ENCODE results near the gene RWDD3. TPM values are rescaled to one million over a fixed set of nuclear protein-coding genes. Genes with fewer than 3 reads are reported as not detected.

Gene RWDD3
- total RNA-seq, 4 donors from 2014 or later: 8.7 to 10.1 (median 9.5) TPM

DNA sequence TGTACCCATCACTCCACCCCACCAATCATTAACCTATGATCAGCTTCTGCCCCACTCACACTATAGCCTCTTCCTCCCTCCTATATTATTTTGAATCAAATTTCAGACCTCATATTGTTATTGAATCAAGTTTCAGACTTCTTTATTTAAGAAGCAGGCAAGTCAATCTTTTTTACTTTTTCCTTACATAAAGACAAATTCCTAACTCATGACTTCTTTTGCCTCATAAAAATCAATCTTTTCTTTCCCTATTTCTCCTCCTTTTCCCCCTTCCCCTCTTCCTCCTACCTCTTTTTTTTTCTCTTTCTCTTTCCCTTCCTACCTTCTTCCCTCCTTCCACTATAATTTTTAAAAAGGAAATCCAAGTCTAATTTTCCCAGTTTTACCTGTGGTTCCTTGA, 4.3 kb upstream of the RWDD3 start:
- Histone ChIP-seq H3K27me3 (no peaks in the 10 kb centered on the region), H3K9me3 (no peaks in the 10 kb centered on the region), H3K4me3 (no peak overlapping the region), H3K27ac (no peak overlapping the region), H3K4me1 (peaks cover 0 to 26% (median 2%) of the 10 kb centered on the region in 3 donors), H3K36me3 (no peaks in the 10 kb centered on the region)
- TF ChIP-seq EP300 (IDR thresholded peaks at IDR 0.05) (no peak), CTCF (IDR thresholded peaks at IDR 0.05) (no peak), POLR2A (IDR thresholded peaks at IDR 0.05) (no peak), POLR2AphosphoS5 (IDR thresholded peaks at IDR 0.05) (no peak)
- ATAC-seq: no peak

DNA sequence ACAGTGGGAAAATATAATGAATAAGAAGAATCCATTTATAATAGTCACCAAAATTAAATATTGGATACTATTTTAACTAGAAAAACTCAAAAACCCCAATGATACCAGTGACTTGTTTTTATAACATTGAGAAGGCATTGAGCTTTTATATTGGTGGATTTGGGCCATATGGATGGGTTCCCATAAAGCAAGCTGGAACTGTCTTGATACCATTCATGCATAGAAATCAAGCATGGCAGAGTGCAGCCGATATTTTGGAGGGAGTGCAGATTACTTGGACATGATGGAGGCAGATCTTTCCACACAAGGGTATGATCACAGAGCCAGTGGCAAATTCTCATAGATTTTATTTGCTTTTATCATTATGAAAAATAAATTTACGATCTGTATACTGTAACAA, 3.8 kb upstream of the RWDD3 start:
- ATAC-seq: no peak
- no peak for TF ChIP-seq EP300 (IDR thresholded peaks at IDR 0.05)
- no peak for TF ChIP-seq CTCF (IDR thresholded peaks at IDR 0.05)
- WGBS, 2 donors (ENCODE audit: low coverage in 1 of 2): 89 to 100% methylated on average over 2 of the region's 2 CpGs
- H3K4me1 ChIP-seq: peaks cover 0 to 29% (median 2%) of the 10 kb centered on the region in 3 donors
- H3K9me3 ChIP-seq: no peaks in the 10 kb centered on the region
- no peaks in the 10 kb centered on the region for H3K27me3 ChIP-seq
- H3K27ac ChIP-seq: no peak overlapping the region
- no peak overlapping the region for H3K4me3 ChIP-seq
- no peaks in the 10 kb centered on the region for H3K36me3 ChIP-seq

- no peak for ATAC-seq
- H3K4me3 ChIP-seq: no peak overlapping the region
- no peaks in the 10 kb centered on the region for H3K27me3 ChIP-seq
- H3K4me1 ChIP-seq: peaks cover 0 to 35% (median 2%) of the 10 kb centered on the region in 3 donors
- no peaks in the 10 kb centered on the region for H3K9me3 ChIP-seq
- H3K36me3 ChIP-seq: no peaks in the 10 kb centered on the region
- no peak overlapping the region for H3K27ac ChIP-seq
- 57 to 82% methylated on average over 1 to 3 of the region's 3 CpGs for WGBS, 2 donors (ENCODE audit: low coverage in 1 of 2)
- TF ChIP-seq POLR2A (IDR thresholded peaks at IDR 0.05) (no peak), CTCF (IDR thresholded peaks at IDR 0.05) (no peak), EP300 (IDR thresholded peaks at IDR 0.05) (no peak), POLR2AphosphoS5 (IDR thresholded peaks at IDR 0.05) (no peak)
These were observed 3.2 kb upstream of the RWDD3 start for GRCh38 chr1:95230768-95231191.

GRCh38 chr1:95232646-95233318, 1.2 kb upstream of the RWDD3 start:
- 11 to 21% methylated on average over 7 to 8 of the region's 8 CpGs for WGBS, 2 donors (ENCODE audit: low coverage in 1 of 2)
- no peak for ATAC-seq

GRCh38 chr1:95233319-95233736, 682 bp upstream of the RWDD3 start:
- Histone ChIP-seq H3K4me1 (peaks cover 2 to 60% (median 12%) of the 10 kb centered on the region in 3 donors), H3K27ac (peak overlapping the region; percentile 21 to 87 (median 85)), H3K4me3 (peak overlapping the region; percentile 54 to 67), H3K36me3 (no peaks in the 10 kb centered on the region), H3K9me3 (no peaks in the 10 kb centered on the region), H3K27me3 (no peaks in the 10 kb centered on the region)
- peak; percentile 24 for ATAC-seq
- no peak for TF ChIP-seq EP300 (IDR thresholded peaks at IDR 0.05)
- no peak for TF ChIP-seq POLR2A (IDR thresholded peaks at IDR 0.05)
- TF ChIP-seq POLR2AphosphoS5 (IDR thresholded peaks at IDR 0.05): no peak
- TF ChIP-seq CTCF (IDR thresholded peaks at IDR 0.05): no peak
- 0 to 7% methylated on average over 3 to 6 of the region's 14 CpGs for WGBS, 2 donors (ENCODE audit: low coverage in 1 of 2)

More at GRCh38 chr1:95232646-95233318, 1.2 kb upstream of the RWDD3 start:
- H3K9me3 ChIP-seq: no peaks in the 10 kb centered on the region
- H3K4me1 ChIP-seq: peaks cover 2 to 55% (median 10%) of the 10 kb centered on the region in 3 donors
- H3K27ac ChIP-seq: peak overlapping the region; percentile 21 to 87 (median 85)
- peak overlapping the region; percentile 54 to 67 for H3K4me3 ChIP-seq
- H3K27me3 ChIP-seq: no peaks in the 10 kb centered on the region
- TF ChIP-seq POLR2AphosphoS5 (IDR thresholded peaks at IDR 0.05) (peak; percentile 18), EP300 (IDR thresholded peaks at IDR 0.05) (no peak), POLR2A (IDR thresholded peaks at IDR 0.05) (no peak)
- H3K36me3 ChIP-seq: no peaks in the 10 kb centered on the region

Data from gastroesophageal sphincter (tissue), 4 donors.